Measurements from ENCODE around the gene THBD. TPM values are rescaled to one million over a fixed set of nuclear protein-coding genes. Genes with fewer than 3 reads are reported as not detected.

The THBD gene
- total RNA-seq, 1 experiment from 2014 or later: not detected

DNA sequence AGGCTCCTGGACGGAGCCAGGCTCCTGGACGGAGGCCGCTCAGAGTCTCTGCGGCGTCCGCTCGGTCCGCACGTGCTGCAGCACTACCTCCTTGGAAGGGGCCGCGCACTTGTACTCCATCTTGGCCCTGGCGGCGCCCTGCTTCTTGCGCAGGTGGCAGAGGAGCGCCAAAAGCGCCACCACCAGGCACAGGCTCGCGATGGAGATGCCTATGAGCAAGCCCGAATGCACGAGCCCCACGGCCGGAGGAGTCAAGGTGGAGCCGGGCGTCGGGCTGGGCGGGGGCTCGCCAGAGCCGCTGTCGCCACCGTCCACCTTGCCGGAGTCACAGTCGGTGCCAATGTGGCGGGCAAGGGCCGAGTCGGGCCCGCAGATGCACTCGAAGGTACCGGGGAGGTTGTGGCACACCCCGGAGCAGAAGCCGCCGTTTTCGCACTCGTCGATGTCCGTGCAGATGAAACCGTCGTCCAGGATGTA is 1.7 kb downstream of the THBD start:
- in situ Hi-C loops (cut with HindIII; ENCODE audit: low pct_unique_long_range_greater_than_20kb, low sequenced_read_pairs): no loop called here
- no peak for DNase-seq (ENCODE audit: low read depth, low spot score)

DNA sequence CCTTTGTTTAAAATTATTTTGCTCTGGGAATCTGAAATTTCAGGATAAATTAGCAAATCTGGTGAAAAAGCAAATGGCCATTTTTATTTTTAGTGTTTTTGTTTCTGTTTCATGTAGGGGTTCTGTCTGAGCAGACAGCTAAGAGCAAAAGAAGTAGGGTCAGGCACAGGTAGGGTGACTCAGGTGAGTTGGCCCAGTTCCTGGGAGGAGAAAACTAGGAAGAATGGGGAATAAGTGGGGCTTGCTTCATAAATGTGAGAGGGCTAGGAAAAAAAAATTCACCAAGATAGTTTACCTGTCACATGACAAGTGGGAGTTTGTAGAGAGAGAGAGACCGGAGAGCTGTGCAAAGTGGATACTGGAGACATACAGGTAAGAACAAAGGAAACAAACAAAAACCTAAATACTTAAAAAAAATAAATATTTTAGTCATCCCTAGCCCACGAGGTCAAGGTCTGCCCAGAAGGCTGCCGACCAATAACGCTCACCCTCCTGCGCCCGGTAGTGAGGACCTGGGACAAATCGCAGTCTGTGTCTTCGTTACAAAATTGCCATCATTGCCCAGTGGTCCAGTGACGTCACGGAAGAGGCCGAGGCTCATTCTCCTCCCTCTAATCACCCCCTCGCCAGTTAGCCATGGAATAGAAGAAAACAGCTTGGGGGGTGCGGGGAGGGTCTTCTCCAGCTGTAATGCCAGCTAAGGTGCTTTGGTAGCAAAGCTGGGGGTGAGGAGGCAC is 2.3 kb downstream of the THBD start:
- DNase-seq (ENCODE audit: low read depth, low spot score): no peak
- in situ Hi-C loops (cut with HindIII; ENCODE audit: low pct_unique_long_range_greater_than_20kb, low sequenced_read_pairs): no loop called here

DNA sequence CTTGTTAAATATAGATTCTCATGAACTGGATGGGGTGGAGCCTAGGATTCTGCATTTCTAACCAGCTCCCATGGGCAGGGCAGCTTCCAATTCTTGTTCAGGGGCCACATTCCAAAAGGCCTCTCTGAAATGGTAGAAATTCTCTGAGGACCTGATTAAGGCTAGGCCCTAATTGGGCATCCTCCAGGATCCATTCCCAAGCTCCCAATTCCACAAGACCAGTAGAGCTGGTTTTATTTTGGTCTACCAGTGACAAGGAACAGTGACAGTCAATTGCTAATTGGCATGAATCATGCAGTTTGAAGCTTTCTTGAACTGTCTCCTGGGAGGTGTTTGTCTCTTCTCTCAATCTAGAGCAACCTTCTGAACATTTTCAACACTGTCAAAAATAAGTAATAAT is 3.0 kb downstream of the THBD start:
- in situ Hi-C loops (cut with HindIII; ENCODE audit: low pct_unique_long_range_greater_than_20kb, low sequenced_read_pairs): no loop called here
- DNase-seq (ENCODE audit: low read depth, low spot score): no peak

DNA sequence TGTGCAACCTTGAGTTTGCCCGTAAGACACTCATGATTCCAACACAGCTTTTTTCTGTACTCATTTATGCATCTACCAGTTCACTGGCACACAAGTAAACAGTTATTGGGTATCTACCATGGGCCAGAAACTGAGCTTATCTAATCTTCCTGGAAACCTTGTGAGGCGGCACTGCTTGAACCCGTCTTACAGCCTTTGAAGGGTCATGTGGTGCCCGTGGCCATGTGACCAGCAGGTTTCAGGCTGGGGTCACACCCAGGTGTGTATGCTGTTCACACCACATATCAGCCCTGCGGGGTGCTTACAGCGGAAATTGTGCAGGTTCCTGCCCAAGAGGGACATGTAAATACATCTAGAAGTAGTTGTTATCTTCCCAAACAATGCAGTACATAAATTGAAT is 6.1 kb downstream of the THBD start:
- in situ Hi-C loops (cut with HindIII; ENCODE audit: low pct_unique_long_range_greater_than_20kb, low sequenced_read_pairs): no loop called here
- DNase-seq (ENCODE audit: low read depth, low spot score): no peak

DNA sequence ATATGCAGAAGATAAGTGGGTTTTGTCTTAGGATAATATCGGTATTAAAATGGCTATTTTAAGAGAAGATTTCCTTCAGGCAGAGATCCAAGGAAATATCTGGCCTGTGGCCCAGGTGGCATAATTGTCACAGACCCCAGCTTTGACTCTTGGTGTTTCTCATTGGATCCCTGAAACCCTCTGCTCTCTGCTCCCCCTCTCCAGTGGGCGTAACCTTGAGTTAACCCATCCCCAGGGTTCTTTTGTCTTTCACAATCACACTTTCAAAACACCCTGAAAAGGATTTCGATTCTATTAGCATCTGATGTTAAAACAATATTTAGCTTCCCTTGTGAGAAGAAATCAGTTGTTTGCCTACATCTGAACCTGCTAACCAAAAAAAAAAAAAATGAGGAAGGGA is 7.2 kb downstream of the THBD start:
- in situ Hi-C loops (cut with HindIII; ENCODE audit: low pct_unique_long_range_greater_than_20kb, low sequenced_read_pairs): no loop called here
- DNase-seq (ENCODE audit: low read depth, low spot score): no peak

DNA sequence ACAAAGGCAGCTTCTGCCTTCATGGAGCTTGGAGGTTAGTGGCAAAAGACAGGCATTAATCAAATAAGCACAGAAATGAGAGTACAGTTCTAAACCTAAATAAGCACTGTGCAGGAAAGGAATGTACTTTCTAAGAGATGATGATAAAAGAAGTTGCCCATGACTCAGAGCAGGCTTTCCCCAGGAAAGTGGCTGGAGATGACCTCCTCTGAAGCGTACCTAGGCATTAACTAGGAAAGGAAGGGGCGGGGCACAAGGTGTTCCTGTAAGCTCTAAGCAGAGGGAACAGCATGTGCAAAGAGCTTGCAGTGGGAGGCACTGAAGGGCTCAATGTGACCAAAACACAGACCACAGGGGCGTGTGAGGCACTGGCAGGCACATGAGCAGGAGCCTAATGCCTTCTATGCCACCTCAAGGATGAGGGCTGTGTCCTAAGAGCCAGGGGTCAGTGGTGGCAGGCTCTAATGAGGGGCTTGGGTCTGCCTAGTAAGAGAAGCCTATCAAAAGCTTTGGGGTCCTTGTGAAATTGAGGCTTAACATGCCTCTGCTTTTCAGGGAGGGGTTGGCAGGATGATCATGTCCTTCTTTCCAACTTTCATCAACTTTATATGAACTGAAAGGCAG is 9.5 kb downstream of the THBD start:
- in situ Hi-C loops (cut with HindIII; ENCODE audit: low pct_unique_long_range_greater_than_20kb, low sequenced_read_pairs): no loop called here
- DNase-seq (ENCODE audit: low read depth, low spot score): no peak

DNA sequence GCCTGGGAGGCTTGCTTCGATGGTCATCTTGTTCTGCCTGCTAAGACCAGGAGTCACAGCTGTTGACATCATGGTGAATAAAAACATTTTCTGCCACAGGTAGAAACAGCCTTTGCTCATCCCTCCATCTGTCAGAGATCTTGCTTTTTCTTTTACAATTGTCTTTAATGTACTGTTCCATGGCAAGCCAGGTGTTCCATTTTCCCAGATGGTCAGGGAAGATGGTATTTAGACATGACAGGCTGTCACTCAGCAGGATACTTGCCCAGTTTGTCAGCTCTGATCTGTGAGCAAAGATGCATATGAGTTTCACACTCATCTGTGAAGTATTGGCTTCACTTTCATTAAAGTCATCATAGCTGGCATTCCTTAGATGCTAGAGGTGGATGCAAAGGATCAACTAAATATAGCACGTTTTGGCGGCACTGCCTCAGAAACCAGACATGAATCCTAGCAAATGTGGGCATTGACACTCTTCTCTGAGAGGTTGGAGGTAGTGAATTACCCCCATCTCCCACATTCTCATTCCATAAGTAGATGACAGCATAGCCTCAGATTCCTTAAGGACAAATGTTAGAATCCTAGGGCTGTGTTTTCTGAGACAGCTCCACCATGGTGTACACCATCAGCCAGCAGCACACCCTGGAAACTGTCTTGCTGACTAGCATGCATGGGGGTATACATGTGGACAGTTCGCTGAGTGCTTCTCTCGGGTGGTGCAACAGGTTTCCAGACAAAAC is 10.2 kb downstream of the THBD start:
- DNase-seq (ENCODE audit: low read depth, low spot score): no peak
- in situ Hi-C loops (cut with HindIII; ENCODE audit: low pct_unique_long_range_greater_than_20kb, low sequenced_read_pairs): no loop called here

DNA sequence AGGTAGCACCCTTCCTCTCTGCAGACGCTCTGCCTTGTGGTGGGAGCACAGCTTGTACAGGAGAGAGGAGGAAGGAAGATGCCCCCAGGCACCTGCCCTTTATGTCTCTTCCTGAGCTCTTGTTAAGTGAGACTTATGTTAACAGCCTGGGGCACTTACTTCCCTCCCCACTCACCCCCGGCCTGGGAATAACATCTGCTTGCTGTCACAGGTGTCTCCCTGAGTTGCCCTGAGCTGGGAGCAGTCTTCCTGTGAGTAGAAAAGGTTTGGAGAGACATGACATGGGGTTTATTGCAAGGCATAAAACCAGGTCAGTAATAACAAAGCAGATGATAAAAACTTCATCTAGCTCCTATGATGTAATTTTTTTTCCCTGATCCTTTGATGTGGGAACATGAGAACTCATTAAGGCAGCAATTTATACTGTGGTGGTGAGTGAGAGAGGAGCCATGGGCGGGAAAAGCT is 12.4 kb downstream of the THBD start:
- DNase-seq (ENCODE audit: low read depth, low spot score): no peak
- in situ Hi-C loops (cut with HindIII; ENCODE audit: low pct_unique_long_range_greater_than_20kb, low sequenced_read_pairs): no loop called here

DNA sequence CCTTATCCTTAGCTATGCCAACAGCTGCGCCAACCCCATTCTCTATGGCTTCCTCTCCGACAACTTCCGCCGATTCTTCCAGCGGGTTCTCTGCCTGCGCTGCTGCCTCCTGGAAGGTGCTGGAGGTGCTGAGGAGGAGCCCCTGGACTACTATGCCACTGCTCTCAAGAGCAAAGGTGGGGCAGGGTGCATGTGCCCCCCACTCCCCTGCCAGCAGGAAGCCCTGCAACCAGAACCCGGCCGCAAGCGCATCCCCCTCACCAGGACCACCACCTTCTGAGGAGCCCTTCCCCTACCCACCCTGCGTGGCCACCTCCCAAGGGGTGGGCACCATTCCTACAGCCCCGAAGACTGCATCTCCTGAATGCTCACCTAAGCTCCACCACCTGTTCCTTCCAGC is 13.1 kb downstream of the THBD start:
- in situ Hi-C loops (cut with HindIII; ENCODE audit: low pct_unique_long_range_greater_than_20kb, low sequenced_read_pairs): no loop called here
- DNase-seq (ENCODE audit: low read depth, low spot score): no peak

DNA sequence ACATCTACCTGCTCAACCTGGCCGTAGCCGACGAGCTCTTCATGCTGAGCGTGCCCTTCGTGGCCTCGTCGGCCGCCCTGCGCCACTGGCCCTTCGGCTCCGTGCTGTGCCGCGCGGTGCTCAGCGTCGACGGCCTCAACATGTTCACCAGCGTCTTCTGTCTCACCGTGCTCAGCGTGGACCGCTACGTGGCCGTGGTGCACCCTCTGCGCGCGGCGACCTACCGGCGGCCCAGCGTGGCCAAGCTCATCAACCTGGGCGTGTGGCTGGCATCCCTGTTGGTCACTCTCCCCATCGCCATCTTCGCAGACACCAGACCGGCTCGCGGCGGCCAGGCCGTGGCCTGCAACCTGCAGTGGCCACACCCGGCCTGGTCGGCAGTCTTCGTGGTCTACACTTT is 13.7 kb downstream of the THBD start:
- in situ Hi-C loops (cut with HindIII; ENCODE audit: low pct_unique_long_range_greater_than_20kb, low sequenced_read_pairs): no loop called here
- DNase-seq (ENCODE audit: low read depth, low spot score): no peak

DNA sequence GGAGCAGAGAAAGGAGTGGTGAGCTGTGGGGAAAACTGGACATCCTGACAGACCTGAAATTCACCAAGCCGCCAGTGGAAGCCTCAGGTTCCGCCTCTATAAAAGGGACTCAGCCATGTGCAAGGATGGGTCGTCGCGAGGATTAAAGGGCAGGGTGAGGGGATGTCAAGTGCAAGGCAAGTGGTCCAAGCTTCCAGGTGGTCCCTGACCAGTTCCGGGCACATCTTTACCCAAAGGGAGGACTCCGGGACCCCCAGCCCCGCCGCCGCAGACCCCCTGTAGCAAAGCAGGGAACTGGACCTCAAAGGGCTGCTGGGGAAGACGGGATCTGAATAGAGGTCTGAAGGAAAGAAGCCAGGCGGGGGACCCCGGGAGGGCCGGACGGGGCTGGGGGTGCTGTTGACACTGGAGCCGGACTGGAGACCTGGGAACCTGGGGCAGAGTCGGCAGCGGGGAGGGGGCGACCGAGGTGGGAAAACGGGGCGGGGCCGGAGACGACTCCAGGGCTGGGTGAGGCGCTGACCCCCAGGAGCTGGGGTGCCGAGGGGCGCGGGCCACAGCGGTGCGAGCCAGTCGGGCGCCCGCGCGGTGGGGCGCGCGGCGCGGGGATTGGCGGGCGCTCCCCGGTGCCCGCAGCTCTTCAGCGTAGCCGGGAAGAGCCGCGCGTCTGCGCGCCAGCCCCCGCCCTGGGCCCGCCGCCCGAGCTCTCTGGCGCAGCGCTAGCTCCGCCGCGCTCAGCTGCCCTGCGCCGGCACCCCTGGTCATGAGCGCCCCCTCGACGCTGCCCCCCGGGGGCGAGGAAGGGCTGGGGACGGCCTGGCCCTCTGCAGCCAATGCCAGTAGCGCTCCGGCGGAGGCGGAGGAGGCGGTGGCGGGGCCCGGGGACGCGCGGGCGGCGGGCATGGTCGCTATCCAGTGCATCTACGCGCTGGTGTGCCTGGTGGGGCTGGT is 14.5 kb downstream of the THBD start, which contains the start of gene SSTR4:
Gene SSTR4, plus strand, starts transcription at position 592 of the 951 bp plus-strand sequence. Its CDS starts 172 bp downstream, at position 764.
- DNase-seq (ENCODE audit: low read depth, low spot score): no peak
- in situ Hi-C loops (cut with HindIII; ENCODE audit: low pct_unique_long_range_greater_than_20kb, low sequenced_read_pairs): no loop called here

DNA sequence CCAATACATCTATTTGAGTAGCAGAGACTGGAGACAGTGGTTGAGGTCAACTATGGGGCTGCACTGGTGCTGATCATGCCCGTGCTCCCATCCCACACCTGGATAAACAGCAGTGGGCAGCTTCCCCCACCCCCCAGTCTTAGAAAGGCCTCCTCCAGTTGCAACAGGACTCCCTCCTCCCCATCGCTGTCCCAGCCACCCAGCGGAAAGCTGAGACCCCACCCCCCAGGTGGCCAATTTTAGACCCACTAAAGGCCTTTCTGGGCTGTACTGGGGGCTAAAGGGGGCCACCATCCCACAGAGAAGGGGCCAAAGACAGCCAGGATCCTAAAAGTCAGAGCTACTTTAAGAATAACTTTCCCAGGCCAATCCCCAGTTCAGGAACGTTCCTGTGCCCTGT is 15.6 kb downstream of the THBD start:
- in situ Hi-C loops (cut with HindIII; ENCODE audit: low pct_unique_long_range_greater_than_20kb, low sequenced_read_pairs): no loop called here
- DNase-seq (ENCODE audit: low read depth, low spot score): no peak

DNA sequence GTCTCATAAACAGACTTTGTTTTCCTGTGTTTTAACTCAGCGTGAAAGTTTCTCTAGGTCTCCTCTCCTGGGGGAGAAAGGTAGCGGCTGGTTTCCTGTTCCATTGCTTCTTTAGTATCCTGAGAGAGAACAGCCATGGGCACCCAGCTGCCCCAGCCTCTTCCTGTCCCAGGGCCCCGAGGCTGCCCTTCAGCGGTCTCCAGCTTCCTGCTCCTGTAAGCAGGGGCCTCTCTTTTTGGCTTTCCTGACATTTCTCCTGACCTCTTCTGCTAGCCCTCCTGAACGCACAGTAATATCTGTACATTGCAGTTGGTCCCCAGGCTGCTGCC is 16.8 kb downstream of the THBD start:
- in situ Hi-C loops (cut with HindIII; ENCODE audit: low pct_unique_long_range_greater_than_20kb, low sequenced_read_pairs): no loop called here
- DNase-seq (ENCODE audit: low read depth, low spot score): no peak

DNA sequence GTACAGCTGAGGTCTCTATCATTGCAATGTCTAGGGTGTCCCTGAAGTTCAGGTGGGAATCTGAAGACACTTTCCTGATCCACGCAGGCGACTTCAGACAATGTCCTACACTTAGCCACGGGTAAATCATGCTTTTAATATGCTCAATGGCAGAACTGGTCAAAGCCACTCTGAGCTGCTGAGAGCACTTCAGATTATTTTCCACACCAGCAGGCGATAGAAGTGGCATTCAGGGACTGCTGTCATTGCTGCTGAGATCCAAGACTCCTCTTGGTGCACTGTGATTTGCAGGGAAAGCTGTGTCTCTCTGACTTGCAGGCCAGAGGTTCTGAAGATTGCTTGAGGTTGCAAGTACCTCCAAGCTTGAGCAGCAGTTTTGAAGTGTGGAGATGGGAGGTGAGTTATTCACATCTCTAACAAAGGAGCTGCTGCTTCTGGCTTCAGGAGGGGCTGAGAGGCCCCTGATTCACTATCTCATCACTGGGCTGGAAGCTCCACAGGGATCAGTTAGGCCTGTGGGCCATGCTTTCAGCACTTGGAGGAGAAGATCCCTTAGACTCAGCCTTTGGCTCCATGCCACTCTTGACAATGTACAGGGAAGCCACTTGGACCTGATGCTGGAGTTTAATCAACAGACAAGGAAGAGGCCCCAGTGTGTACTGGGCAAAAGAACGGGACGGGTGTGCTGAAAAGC is 17.3 kb downstream of the THBD start:
- in situ Hi-C loops (cut with HindIII; ENCODE audit: low pct_unique_long_range_greater_than_20kb, low sequenced_read_pairs): no loop called here

DNA sequence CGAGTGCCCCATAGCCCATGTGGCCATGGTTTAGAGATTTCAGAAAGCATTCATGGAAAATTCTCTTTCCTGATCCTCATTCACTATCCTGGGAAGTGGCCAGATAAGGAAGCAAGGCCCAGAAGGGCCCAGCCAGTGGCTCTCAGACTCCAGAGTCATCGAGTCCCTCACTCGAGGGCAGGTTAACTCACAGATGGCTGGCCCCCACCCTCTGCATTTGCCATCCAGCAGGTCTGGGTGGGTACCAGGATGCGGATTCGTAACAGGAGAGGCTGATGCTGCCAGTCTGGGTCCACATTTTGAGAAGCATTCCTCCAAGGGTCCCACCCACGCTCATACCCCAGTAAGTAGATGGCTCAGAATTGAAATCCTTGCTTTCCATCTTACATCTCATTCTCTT is 18.1 kb downstream of the THBD start:
- DNase-seq (ENCODE audit: low read depth, low spot score): no peak
- in situ Hi-C loops (cut with HindIII; ENCODE audit: low pct_unique_long_range_greater_than_20kb, low sequenced_read_pairs): no loop called here

More for the DNA sequence above, 17.3 kb downstream of the THBD start:
- DNase-seq (ENCODE audit: low read depth, low spot score): no peak

DNA sequence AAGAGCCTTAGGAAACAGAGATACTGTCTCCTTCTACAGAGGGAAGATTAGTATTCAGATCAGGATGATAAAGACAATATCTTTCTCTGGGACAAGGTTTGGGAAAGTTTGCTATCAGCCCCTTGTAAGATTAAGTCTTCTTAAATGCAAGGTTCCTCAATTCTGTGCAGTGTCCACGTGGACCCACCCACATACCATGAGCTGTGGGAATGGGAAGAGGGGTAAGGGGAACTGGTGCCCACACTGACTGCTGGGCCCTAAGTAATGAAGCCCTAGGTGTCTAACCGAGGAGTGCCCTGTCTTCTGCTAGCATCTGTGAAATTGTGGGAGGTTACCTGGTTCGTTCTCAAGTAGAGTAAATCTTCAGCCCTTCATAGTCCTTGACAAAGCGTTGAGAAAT is 20.1 kb downstream of the THBD start:
- in situ Hi-C loops (cut with HindIII; ENCODE audit: low pct_unique_long_range_greater_than_20kb, low sequenced_read_pairs): no loop called here
- no peak for DNase-seq (ENCODE audit: low read depth, low spot score)

DNA sequence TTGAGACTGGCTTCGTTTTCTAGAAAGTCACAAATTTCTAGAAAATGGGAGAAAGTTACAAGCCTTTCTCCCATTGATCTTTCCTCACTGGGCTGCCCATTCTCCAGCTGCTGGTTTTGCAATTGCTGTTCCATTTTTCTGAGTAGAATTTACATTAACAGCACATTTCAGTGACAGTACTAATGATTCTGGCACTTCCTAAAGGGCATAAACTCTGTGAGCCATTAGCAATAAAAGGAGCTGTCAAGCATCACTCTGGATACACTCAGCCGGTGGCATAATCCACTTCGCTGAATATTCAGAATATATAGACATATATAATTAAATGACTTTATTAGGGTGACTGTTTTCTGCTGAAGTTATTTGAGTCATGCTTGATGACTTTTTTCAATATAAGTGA is 21.1 kb downstream of the THBD start:
- in situ Hi-C loops (cut with HindIII; ENCODE audit: low pct_unique_long_range_greater_than_20kb, low sequenced_read_pairs): no loop called here
- no peak for DNase-seq (ENCODE audit: low read depth, low spot score)

Measured in SK-MEL-5 (cell line).